Mesodermal cell (in vitro differentiated cells): ENCODE results near the gene MAGEC3. TPM values are rescaled to one million over a fixed set of nuclear protein-coding genes. Genes with fewer than 3 reads are reported as not detected.
"Not testable (repeated sequence)": the region's sequence is repeated elsewhere in the genome, so short reads cannot be mapped to it uniquely, and the experiment has no call there.

Experiments used
- H3K27ac ChIP-seq: 2 replicates; pipeline ENCODE4 v1.7.0; 2013; ENCODE audit warnings: mild to moderate bottlenecking, low read depth, low read length, moderate library complexity; ENCODE audit not compliant: severe bottlenecking
- H3K36me3 ChIP-seq: 2 replicates; pipeline ENCODE4 v1.7.1; 2013; ENCODE audit warnings: mild to moderate bottlenecking, low read length, moderate library complexity; ENCODE audit not compliant: control insufficient read depth, insufficient read depth
- H3K4me1 ChIP-seq: one replicate; pipeline ENCODE4 v1.7.1; 2013; ENCODE audit warnings: mild to moderate bottlenecking, low read length; ENCODE audit not compliant: insufficient read depth, control insufficient read depth, poor library complexity, severe bottlenecking
- H3K4me3 ChIP-seq: 2 replicates; pipeline ENCODE4 v1.7.0; 2013; ENCODE audit warnings: low read length, control low read depth, mild to moderate bottlenecking; ENCODE audit not compliant: insufficient read depth, poor library complexity, severe bottlenecking; ENCODE audit errors: extremely low read depth
- H3K9me3 ChIP-seq: 2 replicates; pipeline ENCODE4 v1.7.1; 2013; ENCODE audit warnings: mild to moderate bottlenecking, low read length, moderate library complexity; ENCODE audit not compliant: control insufficient read depth
- WGBS, 2 experiments: methylation state at CpG; one replicate each; pipeline ENCODE4 v1.1.5; 2013; ENCODE audit warnings: missing lambda C conversion rate in 2 of 2; ENCODE audit not compliant: insufficient coverage in 2 of 2; 5-methylcytosine and 5-hydroxymethylcytosine counted together
- polyA plus RNA-seq, 2 experiments: library from polyadenylated mRNA; stranded (reverse); fragments of 50-300 nt; gene quantifications; one replicate each; pipeline ENCODE4 v1.2.3, GENCODE V29; 2013

MAGEC3 gene
- not detected for polyA plus RNA-seq (2013, experiment 1 of 2)
- polyA plus RNA-seq (2013, experiment 2 of 2) = not detected

GRCh38 chrX:141838016-141838415 lies at the start of gene MAGEC3:
MAGEC3 (plus strand) TSS chrX:141838316; CDS start chrX:141838316, 0 bp downstream.
- no CpG with 5 or more reads among the region's 2 CpGs for WGBS, 2 experiments
- H3K36me3 ChIP-seq = no peaks in the 10 kb centered on the region
- H3K4me1 ChIP-seq = no peaks in the 10 kb centered on the region
- H3K4me3 ChIP-seq = no peak within 1 kb of the TSS
- H3K9me3 ChIP-seq = no peaks in the 10 kb centered on the region
- H3K27ac ChIP-seq = no peak within 1 kb of the TSS

DNA sequence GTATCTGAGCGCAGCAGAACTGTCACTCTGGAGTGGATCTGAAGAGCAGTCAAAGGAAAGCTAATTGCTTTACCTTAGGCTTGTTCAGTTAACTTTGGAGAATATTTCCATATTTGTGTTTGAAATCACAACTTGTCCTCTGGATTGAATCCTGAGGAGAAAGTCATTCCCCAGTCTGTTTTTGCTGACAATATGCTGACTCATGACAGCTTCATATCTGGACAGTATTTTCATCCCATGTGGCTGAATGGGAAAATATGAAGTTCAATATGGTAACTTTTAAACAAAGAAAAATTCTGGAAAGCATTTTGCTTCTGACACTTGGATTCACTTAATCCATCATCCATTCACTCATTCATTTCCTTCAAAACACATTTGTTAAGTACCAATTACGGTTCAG lies 46.3 kb upstream of the MAGEC3 start:
- Histone ChIP-seq H3K9me3 (no peaks in the 10 kb centered on the region), H3K27ac (no peak overlapping the region), H3K4me1 (no peaks in the 10 kb centered on the region), H3K36me3 (no peaks in the 10 kb centered on the region), H3K4me3 (no peak overlapping the region)
- WGBS, 2 experiments = 83 to 100% methylated on average over 1 of the region's 2 CpGs

- Histone ChIP-seq H3K27ac (no peak overlapping the region), H3K9me3 (no peaks in the 10 kb centered on the region), H3K4me3 (no peak overlapping the region), H3K36me3 (no peaks in the 10 kb centered on the region), H3K4me1 (no peaks in the 10 kb centered on the region)
- no CpG with 5 or more reads among the region's 1 CpG for WGBS, 2 experiments
Measured at GRCh38 chrX:141811438-141811837, 26.7 kb upstream of the MAGEC3 start.

GRCh38 chrX:141814213-141814857 lies 23.8 kb upstream of the MAGEC3 start:
- H3K4me1 ChIP-seq = no peaks in the 10 kb centered on the region
- H3K4me3 ChIP-seq = no peak overlapping the region
- H3K27ac ChIP-seq = no peak overlapping the region
- 100% methylated on average over 1 of the region's 2 CpGs; no CpG with 5 or more reads in 1 of the 2 experiments for WGBS, 2 experiments
- H3K9me3 ChIP-seq = no peaks in the 10 kb centered on the region
- no peaks in the 10 kb centered on the region for H3K36me3 ChIP-seq

GRCh38 chrX:141815904-141816303 lies 22.2 kb upstream of the MAGEC3 start:
- Histone ChIP-seq H3K4me3 (no peak overlapping the region), H3K4me1 (no peaks in the 10 kb centered on the region), H3K36me3 (no peaks in the 10 kb centered on the region), H3K27ac (no peak overlapping the region), H3K9me3 (no peaks in the 10 kb centered on the region)
- no CpG with 5 or more reads among the region's 6 CpGs for WGBS, 2 experiments

- H3K4me1 ChIP-seq = no peaks in the 10 kb centered on the region
- H3K4me3 ChIP-seq = no peak overlapping the region
- WGBS, 2 experiments = 89 to 100% methylated on average over 1 to 2 of the region's 3 CpGs
- H3K9me3 ChIP-seq = no peaks in the 10 kb centered on the region
- no peaks in the 10 kb centered on the region for H3K36me3 ChIP-seq
- H3K27ac ChIP-seq = no peak overlapping the region
Measured at GRCh38 chrX:141832247-141832646, 5.9 kb upstream of the MAGEC3 start.

DNA sequence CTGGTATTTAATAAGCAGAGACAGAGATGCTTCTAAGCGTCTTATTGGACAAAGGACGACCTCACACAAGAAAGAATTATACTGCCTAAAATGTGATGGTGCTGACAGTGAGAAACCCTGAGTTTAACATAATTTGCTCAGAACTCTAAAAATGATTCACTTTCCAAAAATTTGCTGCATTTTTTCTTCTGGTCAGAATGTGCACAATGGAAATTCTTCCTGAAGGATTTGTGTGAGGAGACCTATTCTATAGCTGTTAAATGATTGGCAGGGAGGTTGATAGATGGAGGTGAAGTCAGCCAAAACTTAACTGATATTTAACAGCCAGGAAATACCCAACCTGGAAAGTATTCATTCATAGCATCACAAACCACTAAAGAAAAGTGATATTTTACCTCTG lies 1.7 kb downstream of the MAGEC3 start:
- Histone ChIP-seq H3K4me3 (no peak overlapping the region), H3K27ac (no peak overlapping the region), H3K4me1 (no peaks in the 10 kb centered on the region), H3K36me3 (no peaks in the 10 kb centered on the region), H3K9me3 (no peaks in the 10 kb centered on the region)
- no CpG with 5 or more reads among the region's 2 CpGs for WGBS, 2 experiments

GRCh38 chrX:141857479-141857878 lies 19.4 kb downstream of the MAGEC3 start:
- Histone ChIP-seq H3K4me3 (no peak overlapping the region), H3K4me1 (no peaks in the 10 kb centered on the region), H3K36me3 (no peaks in the 10 kb centered on the region), H3K27ac (no peak overlapping the region), H3K9me3 (no peaks in the 10 kb centered on the region)
- WGBS, 2 experiments = 79% methylated on average over 2 of the region's 3 CpGs; no CpG with 5 or more reads in 1 of the 2 experiments

- no peaks in the 10 kb centered on the region for H3K36me3 ChIP-seq
- no peaks in the 10 kb centered on the region for H3K4me1 ChIP-seq
- no peak overlapping the region for H3K4me3 ChIP-seq
- H3K9me3 ChIP-seq = no peaks in the 10 kb centered on the region
- whole genome bisulfite sequencing, 2 experiments = 60% methylated on average over 1 of the region's 5 CpGs; no CpG with 5 or more reads in 1 of the 2 experiments
- H3K27ac ChIP-seq = no peak overlapping the region
Measured at GRCh38 chrX:141879616-141880015, 41.5 kb downstream of the MAGEC3 start.

DNA sequence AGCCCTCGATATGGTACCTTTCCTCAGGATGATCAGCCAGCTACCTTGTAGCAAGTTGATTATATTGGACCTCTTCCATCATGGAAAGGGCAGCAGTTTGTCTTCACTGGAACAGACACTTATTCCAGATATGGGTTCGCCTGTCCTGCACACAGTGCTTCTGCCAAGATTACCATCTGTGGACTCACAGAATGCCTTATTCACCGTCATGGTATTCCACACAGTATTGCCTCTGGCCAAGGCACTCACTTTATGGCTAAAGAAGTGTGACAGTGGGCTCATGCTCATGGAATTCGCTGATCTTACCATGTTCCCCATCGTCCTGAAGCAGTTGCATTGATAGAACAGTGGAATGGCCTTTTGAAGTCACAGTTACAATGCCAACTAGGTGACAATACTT lies 50.7 kb downstream of the MAGEC3 start:
- not testable (repeated sequence) for H3K4me3 ChIP-seq, H3K36me3 ChIP-seq, H3K4me1 ChIP-seq, H3K9me3 ChIP-seq, H3K27ac ChIP-seq
- 79 to 85% methylated on average over 4 to 5 of the region's 5 CpGs for whole genome bisulfite sequencing, 2 experiments

DNA sequence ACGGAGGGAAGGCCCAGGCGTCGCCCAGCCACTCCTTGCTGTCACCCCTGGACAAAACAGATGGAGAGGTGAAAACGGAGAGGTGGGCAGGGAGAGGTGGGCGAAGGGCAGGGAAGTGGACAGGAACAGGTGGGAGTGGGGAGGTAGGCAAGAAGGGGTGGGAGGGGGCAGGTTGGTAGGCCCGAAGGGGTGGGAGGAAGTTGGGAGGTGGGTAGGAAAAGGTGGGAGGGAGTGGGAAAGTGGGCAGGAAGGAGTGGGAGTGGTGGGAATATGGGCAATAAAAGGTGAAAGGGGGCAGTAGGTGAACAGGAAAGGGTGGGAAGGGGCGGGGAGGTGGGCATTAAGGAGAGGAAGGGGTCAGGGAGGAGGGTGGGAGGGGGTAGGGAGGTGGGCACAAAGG lies 56.6 kb downstream of the MAGEC3 start:
- WGBS, 2 experiments = 83 to 88% methylated on average over 5 to 6 of the region's 7 CpGs
- H3K4me1 ChIP-seq = no peaks in the 10 kb centered on the region

More for the DNA sequence above, 56.6 kb downstream of the MAGEC3 start:
- Histone ChIP-seq H3K36me3 (no peaks in the 10 kb centered on the region), H3K4me3 (no peak overlapping the region), H3K27ac (no peak overlapping the region), H3K9me3 (no peaks in the 10 kb centered on the region)
